GM12891 (cell line): Measurements from ENCODE around the gene NKAIN2.

Experiments
- POLR2AphosphoS5 ChIP-seq: IDR thresholded peaks from 2 replicates; pipeline ENCODE4 v1.6.1; 2011; ENCODE audit warnings: low read depth, low read length, control low read depth
- TAF1 ChIP-seq: IDR thresholded peaks from 2 replicates; pipeline ENCODE4 v1.6.1; 2011; ENCODE audit warnings: low read depth, low read length, control low read depth

DNA sequence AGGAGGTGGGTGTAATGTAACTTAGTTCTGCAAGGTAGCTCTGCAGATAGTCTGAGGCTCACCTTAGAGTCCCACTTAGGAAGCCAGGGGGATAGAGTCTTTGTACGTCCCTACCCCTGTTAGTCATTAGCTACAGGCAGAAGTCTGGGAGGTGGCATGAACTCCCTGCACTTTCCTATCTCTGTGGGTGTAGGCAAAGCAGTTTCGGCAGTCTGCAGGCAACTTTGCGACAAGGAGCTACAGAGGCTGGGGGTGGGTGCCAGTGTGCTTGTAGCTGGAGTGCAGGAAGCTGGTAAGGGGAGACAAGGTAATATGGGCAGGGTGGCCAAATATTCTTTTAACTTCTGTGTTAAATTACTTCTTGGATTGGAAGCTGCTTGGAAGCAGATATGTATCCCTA, 45.7 kb downstream of the NKAIN2 start:
- no peak for TF ChIP-seq POLR2AphosphoS5
- no peak for TF ChIP-seq TAF1
